Ishikawa (cell line): ENCODE data around the gene HELZ.

Source experiments
- CEBPB ChIP-seq: IDR thresholded peaks from 2 replicates; pipeline ENCODE4 v1.6.1; 2012
- CREB1 ChIP-seq: IDR thresholded peaks from 2 replicates; pipeline ENCODE4 v1.6.1; 2012; ENCODE audit warnings: low read depth
- EGR1 ChIP-seq: IDR thresholded peaks from 2 replicates; pipeline ENCODE4 v1.6.1; 2012
- EP300 ChIP-seq: IDR thresholded peaks from 2 replicates; pipeline ENCODE4 v1.6.1; 2012; ENCODE audit warnings: borderline replicate concordance
- FOXM1 ChIP-seq: IDR thresholded peaks from 2 replicates; pipeline ENCODE4 v1.6.1; 2012; ENCODE audit warnings: low read depth, borderline replicate concordance
- MAX ChIP-seq: IDR thresholded peaks from 2 replicates; pipeline ENCODE4 v1.6.1; 2012
- NFIC ChIP-seq: IDR thresholded peaks from 2 replicates; pipeline ENCODE4 v1.6.1; 2012
- RAD21 ChIP-seq: IDR thresholded peaks from 2 replicates; pipeline ENCODE4 v1.6.1; 2012; ENCODE audit warnings: low read depth
- TAF1 ChIP-seq: IDR thresholded peaks from 2 replicates; pipeline ENCODE4 v1.6.1; 2012; ENCODE audit warnings: low read depth, mild to moderate bottlenecking
- TCF12 ChIP-seq: IDR thresholded peaks from 2 replicates; pipeline ENCODE4 v1.6.1; 2012; ENCODE audit warnings: low read depth
- TEAD4 ChIP-seq: IDR thresholded peaks from 2 replicates; pipeline ENCODE4 v1.6.1; 2012
- USF1 ChIP-seq: IDR thresholded peaks from 2 replicates; pipeline ENCODE4 v1.6.1; 2012
- YY1 ChIP-seq: IDR thresholded peaks from 2 replicates; pipeline ENCODE4 v1.6.1; 2012; ENCODE audit warnings: low read depth
- ZBTB7A ChIP-seq: IDR thresholded peaks from 2 replicates; pipeline ENCODE4 v1.6.1; 2012; ENCODE audit warnings: low read depth
- TF ChIP-seq, protein P1 (sequence below): IDR thresholded peaks from 2 replicates; pipeline ENCODE4 v1.6.1; 2012; ENCODE audit warnings: low read depth, mild to moderate bottlenecking

HELZ gene

DNA sequence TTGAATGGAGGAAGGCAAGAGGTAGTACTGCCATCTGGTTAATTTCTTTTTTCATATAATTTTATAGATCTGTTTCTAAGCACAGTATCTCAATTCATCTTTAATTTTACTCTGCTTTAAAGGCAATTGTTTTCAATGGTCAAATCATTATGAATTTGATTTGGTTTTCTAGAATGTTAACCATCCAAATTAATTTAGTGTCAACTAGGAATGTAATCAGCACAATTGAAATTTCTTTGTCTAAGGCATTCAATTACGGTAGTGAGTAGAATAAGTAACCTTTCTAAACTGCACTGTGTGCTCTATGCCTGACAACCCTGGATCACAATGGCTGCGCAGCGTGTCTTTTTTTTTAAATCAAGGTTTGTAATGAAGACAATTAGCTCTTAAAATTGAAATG is 156.4 kb downstream of the HELZ start:
- no peak for TF ChIP-seq RAD21
- TF ChIP-seq CREB1: no peak

GRCh38 chr17:67085406-67085805 is 159.6 kb downstream of the HELZ start:
- TF ChIP-seq TAF1 (no peak), EP300 (no peak), USF1 (no peak), FOXM1 (no peak), EGR1 (no peak)

- TF ChIP-seq EP300: no peak
- TF ChIP-seq TEAD4: no peak
- TF ChIP-seq TAF1: no peak
- TF ChIP-seq ZBTB7A: no peak
Measured at GRCh38 chr17:67082107-67082506, 162.9 kb downstream of the HELZ start.

GRCh38 chr17:67080804-67081203 is 164.2 kb downstream of the HELZ start:
- TF ChIP-seq EGR1 (no peak), EP300 (no peak), TCF12 (no peak), ZBTB7A (no peak), RAD21 (no peak), YY1 (no peak), CEBPB (no peak), NFIC (no peak), USF1 (no peak), FOXM1 (no peak)
- TF ChIP-seq, protein P1, sequence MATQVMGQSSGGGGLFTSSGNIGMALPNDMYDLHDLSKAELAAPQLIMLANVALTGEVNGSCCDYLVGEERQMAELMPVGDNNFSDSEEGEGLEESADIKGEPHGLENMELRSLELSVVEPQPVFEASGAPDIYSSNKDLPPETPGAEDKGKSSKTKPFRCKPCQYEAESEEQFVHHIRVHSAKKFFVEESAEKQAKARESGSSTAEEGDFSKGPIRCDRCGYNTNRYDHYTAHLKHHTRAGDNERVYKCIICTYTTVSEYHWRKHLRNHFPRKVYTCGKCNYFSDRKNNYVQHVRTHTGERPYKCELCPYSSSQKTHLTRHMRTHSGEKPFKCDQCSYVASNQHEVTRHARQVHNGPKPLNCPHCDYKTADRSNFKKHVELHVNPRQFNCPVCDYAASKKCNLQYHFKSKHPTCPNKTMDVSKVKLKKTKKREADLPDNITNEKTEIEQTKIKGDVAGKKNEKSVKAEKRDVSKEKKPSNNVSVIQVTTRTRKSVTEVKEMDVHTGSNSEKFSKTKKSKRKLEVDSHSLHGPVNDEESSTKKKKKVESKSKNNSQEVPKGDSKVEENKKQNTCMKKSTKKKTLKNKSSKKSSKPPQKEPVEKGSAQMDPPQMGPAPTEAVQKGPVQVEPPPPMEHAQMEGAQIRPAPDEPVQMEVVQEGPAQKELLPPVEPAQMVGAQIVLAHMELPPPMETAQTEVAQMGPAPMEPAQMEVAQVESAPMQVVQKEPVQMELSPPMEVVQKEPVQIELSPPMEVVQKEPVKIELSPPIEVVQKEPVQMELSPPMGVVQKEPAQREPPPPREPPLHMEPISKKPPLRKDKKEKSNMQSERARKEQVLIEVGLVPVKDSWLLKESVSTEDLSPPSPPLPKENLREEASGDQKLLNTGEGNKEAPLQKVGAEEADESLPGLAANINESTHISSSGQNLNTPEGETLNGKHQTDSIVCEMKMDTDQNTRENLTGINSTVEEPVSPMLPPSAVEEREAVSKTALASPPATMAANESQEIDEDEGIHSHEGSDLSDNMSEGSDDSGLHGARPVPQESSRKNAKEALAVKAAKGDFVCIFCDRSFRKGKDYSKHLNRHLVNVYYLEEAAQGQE: no peak

DNA sequence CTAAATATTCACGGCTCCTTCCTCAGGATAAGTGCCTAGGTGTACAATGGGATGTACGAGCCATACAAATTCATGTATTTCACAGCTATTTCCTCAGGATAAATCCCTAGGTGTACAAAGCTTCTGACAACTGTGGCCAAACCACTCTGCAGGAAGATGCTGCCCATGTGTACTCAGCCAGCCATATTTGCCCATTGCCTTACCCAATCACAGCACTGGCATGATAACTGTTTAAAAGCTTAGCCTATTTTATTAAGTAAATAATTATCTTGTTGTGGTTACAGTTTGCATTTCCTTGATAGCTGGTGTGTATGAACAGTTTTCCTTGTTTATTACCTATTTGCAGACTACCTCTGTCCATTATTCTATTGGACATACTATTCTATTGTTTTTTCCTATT is 165.5 kb downstream of the HELZ start:
- no peak for TF ChIP-seq FOXM1
- TF ChIP-seq, protein P1: no peak
- TF ChIP-seq NFIC: no peak
- TF ChIP-seq EGR1: no peak
- TF ChIP-seq ZBTB7A: no peak
- no peak for TF ChIP-seq CEBPB
- TF ChIP-seq TAF1: no peak
- no peak for TF ChIP-seq CREB1

DNA sequence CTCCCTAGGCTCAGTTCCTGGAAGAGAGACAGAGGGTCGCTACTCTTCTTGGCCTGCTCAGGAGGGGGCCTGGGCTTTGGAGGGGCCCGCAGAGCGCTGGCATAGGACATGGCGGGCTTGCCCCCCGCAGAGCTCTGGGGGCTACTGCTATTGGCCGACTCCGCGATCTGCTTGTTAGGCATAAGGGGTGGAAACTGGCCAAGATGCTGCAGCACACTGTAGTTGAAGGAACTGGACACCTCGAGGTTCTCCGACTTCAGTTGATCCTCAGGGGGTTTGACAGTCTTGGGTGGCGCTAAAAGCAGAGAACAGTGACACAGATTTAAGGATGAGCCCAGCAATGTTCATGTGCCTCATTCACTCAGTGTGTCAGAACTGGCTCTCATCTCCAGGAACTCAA is 166.7 kb downstream of the HELZ start:
- TF ChIP-seq, protein P1: no peak
- TF ChIP-seq TCF12: no peak

DNA sequence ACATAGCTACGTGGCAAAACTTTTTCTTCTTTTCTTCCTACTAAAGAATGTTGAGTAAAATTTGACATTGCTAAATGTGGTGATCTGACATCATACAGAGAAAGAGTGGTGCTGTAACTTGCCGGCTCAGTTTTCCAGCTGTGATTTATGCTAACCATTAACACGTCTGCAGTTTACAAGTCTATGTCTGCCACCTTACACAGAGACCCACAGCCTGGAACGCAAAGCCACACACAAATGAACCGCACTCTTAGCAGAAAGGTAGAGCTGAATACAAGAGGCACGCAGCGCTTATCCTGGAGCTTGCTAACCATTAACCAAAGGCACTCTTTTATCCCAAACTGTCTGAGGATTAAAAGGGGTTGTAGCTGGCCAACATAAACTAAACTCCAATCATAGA is 168.7 kb downstream of the HELZ start:
- TF ChIP-seq CREB1 (no peak), ZBTB7A (no peak), YY1 (no peak), RAD21 (no peak), EP300 (no peak), TAF1 (no peak), EGR1 (no peak), CEBPB (no peak), MAX (no peak), FOXM1 (no peak)
